Transverse colon (tissue), 4 donors: ENCODE measurements around the gene CTSD.

ENCODE experiments used
- CTCF ChIP-seq, 5 experiments: fragments of 200-600 bp in 3 of 5; fragments of 450-650 bp in 2 of 5; sonication (generic) in 3 of 5; IDR thresholded peaks; 1 replicate in 2 of 5; 2 replicates in 3 of 5; pipeline ENCODE4 v1.5.1; 2016 to 2017; ENCODE audit warnings: antibody characterized with exemption in 5 of 5, inconsistent platforms in 3 of 5, mild to moderate bottlenecking in 2 of 5, moderate library complexity in 1 of 5
- EP300 ChIP-seq: sonication (generic); formaldehyde crosslinking; IDR thresholded peaks from one replicate; pipeline ENCODE4 v1.6.1; 2017; ENCODE audit warnings: antibody characterized with exemption, low read depth
- POLR2A ChIP-seq: fragments of 450-650 bp; IDR thresholded peaks from one replicate; pipeline ENCODE4 v1.6.1; 2016; ENCODE audit warnings: antibody characterized with exemption, mild to moderate bottlenecking, moderate library complexity
- POLR2AphosphoS5 ChIP-seq, 3 donors: sonication (generic); formaldehyde crosslinking; IDR thresholded peaks; one replicate each; pipeline ENCODE4 v1.6.1; 2016; ENCODE audit warnings: antibody characterized with exemption in 3 of 3

GRCh38 chr11:1748636-1749394 lies 14.9 kb downstream of the CTSD start:
- no peak for TF ChIP-seq POLR2A
- no peak for TF ChIP-seq CTCF (IDR thresholded peaks at IDR 0.05)
- no peak for TF ChIP-seq EP300
- no peak for TF ChIP-seq POLR2AphosphoS5 (IDR thresholded peaks at IDR 0.05)
